GM23338 (cell line): ENCODE data around the gene CYP26C1. TPM values are rescaled to one million over a fixed set of nuclear protein-coding genes. Genes with fewer than 3 reads are reported as not detected.

ENCODE experiments used
- ATAC-seq: fragments of 200-7000 bp; cut with Tn5 transposase; 3 replicates; pipeline ENCODE4 v1.9.1; 2020
- DNase-seq: peaks from one replicate; pipeline ENCODE4 v3.0.0-alpha.2; 2015; ENCODE audit warnings: low spot score
- H2AFZ ChIP-seq: fragments of 200-600 bp; sonication (generic); 2 replicates; pipeline ENCODE4 v1.8.0; 2016; ENCODE audit warnings: antibody characterized with exemption, mild to moderate bottlenecking, moderate library complexity
- H3F3A ChIP-seq: fragments of 200-600 bp; sonication (generic); replicated peaks from 2 replicates; pipeline ENCODE4 v1.8.0; 2017; ENCODE audit warnings: antibody characterized with exemption, mixed run types, low read depth
- H3K27ac ChIP-seq: fragments of 200-600 bp; sonication (generic); 2 replicates; pipeline ENCODE4 v1.6.1; 2016; ENCODE audit warnings: low read depth
- H3K27me3 ChIP-seq: fragments of 200-600 bp; sonication (generic); 2 replicates; pipeline ENCODE4 v1.8.0; 2016; ENCODE audit warnings: mild to moderate bottlenecking, mixed run types, moderate library complexity; ENCODE audit not compliant: insufficient read depth
- H3K36me3 ChIP-seq: fragments of 200-600 bp; sonication (generic); 2 replicates; pipeline ENCODE4 v1.8.0; 2016; ENCODE audit warnings: mild to moderate bottlenecking; ENCODE audit not compliant: insufficient read depth
- H3K4me1 ChIP-seq: fragments of 200-600 bp; sonication (generic); 2 replicates; pipeline ENCODE4 v1.8.0; 2016; ENCODE audit warnings: mild to moderate bottlenecking, moderate library complexity; ENCODE audit not compliant: insufficient read depth
- H3K4me2 ChIP-seq: fragments of 200-600 bp; sonication (generic); 2 replicates; pipeline ENCODE4 v1.7.1; 2017; ENCODE audit warnings: mixed run types
- H3K4me3 ChIP-seq: fragments of 200-600 bp; sonication (generic); 2 replicates; pipeline ENCODE4 v1.6.1; 2016; ENCODE audit warnings: mixed run types
- H3K79me2 ChIP-seq: fragments of 200-600 bp; sonication (generic); replicated peaks from 2 replicates; pipeline ENCODE4 v1.8.0; 2017; ENCODE audit warnings: mild to moderate bottlenecking; ENCODE audit not compliant: insufficient read depth
- H3K9me2 ChIP-seq: fragments of 200-600 bp; sonication (generic); 2 replicates; pipeline ENCODE4 v1.8.0; 2017; ENCODE audit not compliant: insufficient read depth
- H4K20me1 ChIP-seq: fragments of 200-600 bp; sonication (generic); replicated peaks from 2 replicates; pipeline ENCODE4 v1.8.0; 2017; ENCODE audit warnings: mild to moderate bottlenecking; ENCODE audit not compliant: insufficient read depth
- H3K27ac Mint-ChIP-seq: 2 replicates; pipeline ENCODE4 v1.8.0; 2020; ENCODE audit warnings: inconsistent platforms, mild to moderate bottlenecking, moderate library complexity, mixed read lengths
- H3K27me3 Mint-ChIP-seq: 3 replicates; pipeline ENCODE4 v1.8.0; 2022; ENCODE audit warnings: low read depth, mild to moderate bottlenecking, moderate library complexity, mixed read lengths, inconsistent platforms; ENCODE audit not compliant: insufficient read depth, poor library complexity
- H3K36me3 Mint-ChIP-seq: 3 replicates; pipeline ENCODE4 v1.8.0; 2021; ENCODE audit warnings: low read depth, mild to moderate bottlenecking, inconsistent platforms, moderate library complexity, mixed read lengths
- H3K4me1 Mint-ChIP-seq: 3 replicates; pipeline ENCODE4 v1.8.0; 2020; ENCODE audit warnings: mild to moderate bottlenecking, inconsistent platforms, mixed read lengths
- H3K4me3 Mint-ChIP-seq: 3 replicates; pipeline ENCODE4 v1.8.0; 2021; ENCODE audit warnings: moderate library complexity, mild to moderate bottlenecking, inconsistent platforms, mixed read lengths
- H3K9me3 Mint-ChIP-seq: 3 replicates; pipeline ENCODE4 v1.8.0; 2020; ENCODE audit warnings: moderate library complexity, mild to moderate bottlenecking, inconsistent platforms, mixed read lengths
- CREB1 ChIP-seq: fragments of 250-450 bp; sonication (Bioruptor Pico); IDR thresholded peaks from 2 replicates; pipeline ENCODE4 v1.5.0; 2020; ENCODE audit warnings: low read depth, mild to moderate bottlenecking, moderate library complexity
- ETS1 ChIP-seq: IDR thresholded peaks from 2 replicates; pipeline ENCODE4 v1.6.1; 2016; ENCODE audit warnings: antibody characterized with exemption
- EZH2phosphoT487 ChIP-seq: fragments of 200-600 bp; sonication (generic); IDR thresholded peaks from one replicate; pipeline ENCODE4 v1.8.1; 2018; ENCODE audit warnings: antibody characterized with exemption; ENCODE audit not compliant: unreplicated experiment
- REST ChIP-seq: IDR thresholded peaks from one replicate; pipeline ENCODE4 v1.6.1; 2018; ENCODE audit warnings: antibody characterized with exemption; ENCODE audit not compliant: unreplicated experiment
- STAT1 ChIP-seq: IDR thresholded peaks from one replicate; pipeline ENCODE4 v1.6.1; 2016; ENCODE audit warnings: antibody characterized with exemption; ENCODE audit not compliant: unreplicated experiment
- ZNF114 ChIP-seq: fragments of 250-450 bp; sonication (Bioruptor Pico); IDR thresholded peaks from 2 replicates; pipeline ENCODE4 v1.5.0; 2020; ENCODE audit warnings: mild to moderate bottlenecking, moderate library complexity
- ZNF462 ChIP-seq: fragments of 250-450 bp; sonication (Bioruptor Pico); IDR thresholded peaks from 2 replicates; pipeline ENCODE4 v1.5.0; 2020; ENCODE audit warnings: mild to moderate bottlenecking, moderate library complexity
- polyA plus RNA-seq: library from polyadenylated mRNA; unstranded; fragments of >200 nt; fragmentation: Nextera tagmentation; extraction: Ambion mirVana; gene quantifications from 2 replicates; pipeline ENCODE4 v1.2.1, GENCODE V29; 2016
- total RNA-seq: library from RNA; depleted of rRNA; stranded (reverse); fragments of >200 nt; shearing (Covaris generic); gene quantifications from 2 replicates; pipeline ENCODE4 v1.2.3, GENCODE V29; 2014

CYP26C1 gene
- total and polyA plus RNA-seq, 2 experiments from 2014 or later = 0.24 TPM; not detected in 1

DNA sequence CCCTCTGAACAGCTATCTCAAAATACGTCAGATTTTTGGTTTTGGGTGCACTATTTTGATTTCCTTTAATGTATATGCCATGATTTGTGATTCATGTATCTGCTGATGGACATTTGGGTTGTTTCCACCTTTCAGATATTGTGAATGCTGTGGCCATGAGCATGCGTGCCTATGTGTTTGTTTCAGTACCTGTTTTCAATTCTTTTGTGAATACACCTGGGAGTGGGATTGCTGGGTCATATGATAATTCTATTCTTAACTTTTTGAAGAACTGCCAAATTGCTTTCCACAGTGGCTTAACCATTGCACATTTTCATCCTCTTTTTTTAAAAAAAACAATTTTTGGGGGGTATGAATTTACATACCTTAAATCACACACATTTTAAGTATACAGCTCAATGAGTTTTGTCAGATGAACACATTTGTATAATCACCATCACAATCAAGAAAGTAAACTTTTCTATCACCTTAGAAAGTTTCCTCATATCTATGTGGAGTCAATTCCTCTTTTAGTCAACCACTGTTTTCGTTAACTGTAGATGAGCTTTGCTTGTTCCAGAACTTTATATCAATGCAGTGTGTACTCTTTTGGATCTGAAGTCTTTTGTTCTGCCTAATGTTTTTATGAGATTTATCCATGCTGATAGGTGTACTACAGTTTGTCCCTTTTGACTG, 50.0 kb downstream of the CYP26C1 start:
- TF ChIP-seq EZH2phosphoT487 (no peak), ZNF114 (CRISPR knock-in tag) (no peak), ETS1 (no peak), REST (no peak), STAT1 (no peak), ZNF462 (CRISPR knock-in tag) (no peak), CREB1 (no peak)
- peaks cover 16% of the 10 kb centered on the region for H3K4me1 Mint-ChIP-seq
- Histone ChIP-seq H3K79me2 (no peaks in the 10 kb centered on the region), H4K20me1 (no peaks in the 10 kb centered on the region), H3F3A (no peaks in the 10 kb centered on the region), H3K27ac (no peak overlapping the region), H3K4me2 (no peak overlapping the region), H3K9me2 (no peaks in the 10 kb centered on the region), H3K4me1 (no peaks in the 10 kb centered on the region), H3K36me3 (no peaks in the 10 kb centered on the region; the same call in 1 of the 2 replicates), H3K4me3 (no peak overlapping the region), H2AFZ (peak overlapping the region; percentile 1; the same call in 1 of the 2 replicates), H3K27me3 (no peaks in the 10 kb centered on the region)
- H3K27ac Mint-ChIP-seq = no peak overlapping the region
- no peak overlapping the region for H3K4me3 Mint-ChIP-seq
- peaks cover 11% of the 10 kb centered on the region for H3K27me3 Mint-ChIP-seq
- no peaks in the 10 kb centered on the region; the same call in 2 of the 3 replicates for H3K9me3 Mint-ChIP-seq
- no peaks in the 10 kb centered on the region for H3K36me3 Mint-ChIP-seq
- ATAC-seq = no peak
- DNase-seq = no peak
